Neural cell (in vitro differentiated cells): ENCODE data around the gene DLG2. TPM values are rescaled to one million over a fixed set of nuclear protein-coding genes. Genes with fewer than 3 reads are reported as not detected.
"Not testable (repeated sequence)": the region's sequence is repeated elsewhere in the genome, so short reads cannot be mapped to it uniquely, and the experiment has no call there.

Source experiments
- H2AFZ ChIP-seq: fragments of 200-600, 300-800 bp; sonication (generic), shearing (Covaris generic); 2 replicates; pipeline ENCODE4 v1.6.0; 2014; ENCODE audit warnings: low read depth, mild to moderate bottlenecking, antibody characterized with exemption, low read length, moderate library complexity
- H3F3A ChIP-seq: fragments of 200-600 bp; shearing (Covaris generic); 2 replicates; pipeline ENCODE4 v1.6.1; 2016; ENCODE audit warnings: mild to moderate bottlenecking, moderate library complexity, mixed read lengths, antibody characterized with exemption, low read length; ENCODE audit not compliant: insufficient read depth, poor library complexity, severe bottlenecking
- H3K27ac ChIP-seq: fragments of 200-600, 300-800 bp; sonication (generic), shearing (Covaris generic); 2 replicates; pipeline ENCODE4 v1.5.1; 2014; ENCODE audit warnings: mild to moderate bottlenecking, low read length, moderate library complexity
- H3K27me3 ChIP-seq: fragments of 300-800, 200-600 bp; sonication (generic), shearing (Covaris generic); 2 replicates; pipeline ENCODE4 v1.6.0; 2014; ENCODE audit warnings: mild to moderate bottlenecking, low read depth, low read length, moderate library complexity; ENCODE audit not compliant: insufficient read depth
- H3K36me3 ChIP-seq: fragments of 300-800, 200-600 bp; sonication (generic), shearing (Covaris generic); 2 replicates; pipeline ENCODE4 v1.5.1; 2014; ENCODE audit warnings: mild to moderate bottlenecking, antibody characterized with exemption, low read length, moderate library complexity; ENCODE audit not compliant: insufficient read depth
- H3K4me2 ChIP-seq: fragments of 300-800, 200-600 bp; sonication (generic), shearing (Covaris generic); 2 replicates; pipeline ENCODE4 v1.6.0; 2014; ENCODE audit warnings: mild to moderate bottlenecking, low read length
- H3K4me3 ChIP-seq: fragments of 300-800, 200-600 bp; sonication (generic), shearing (Covaris generic); 2 replicates; pipeline ENCODE4 v1.5.1; 2014; ENCODE audit warnings: mild to moderate bottlenecking, low read length, moderate library complexity
- H3K79me2 ChIP-seq: fragments of 200-600 bp; shearing (Covaris generic); replicated peaks from 2 replicates; pipeline ENCODE4 v1.6.0; 2014; ENCODE audit warnings: mild to moderate bottlenecking, low read length, moderate library complexity; ENCODE audit not compliant: insufficient read depth
- H3K9ac ChIP-seq: fragments of 300-800, 200-600 bp; sonication (generic), shearing (Covaris generic); 2 replicates; pipeline ENCODE4 v1.6.1; 2016; ENCODE audit warnings: mild to moderate bottlenecking, low read length, mixed read lengths
- H3K9me2 ChIP-seq: fragments of 200-600 bp; shearing (Covaris generic); 2 replicates; pipeline ENCODE4 v1.6.1; 2016; ENCODE audit warnings: mild to moderate bottlenecking, low read length, mixed read lengths; ENCODE audit not compliant: insufficient read depth
- H3K9me3 ChIP-seq: fragments of 200-600, 300-800 bp; sonication (generic), shearing (Covaris generic); 2 replicates; pipeline ENCODE4 v1.6.1; 2016; ENCODE audit warnings: mild to moderate bottlenecking, mixed run types, low read length, moderate library complexity, mixed read lengths
- H4K20me1 ChIP-seq: fragments of 200-600 bp; shearing (Covaris generic); 2 replicates; pipeline ENCODE4 v1.6.1; 2016; ENCODE audit warnings: mild to moderate bottlenecking, mixed run types; ENCODE audit not compliant: insufficient read depth
- EP300 ChIP-seq: fragments of 450-650 bp; conservative IDR thresholded peaks from 2 replicates; pipeline ENCODE4 v1.6.1; 2014; ENCODE audit warnings: antibody characterized with exemption, mild to moderate bottlenecking, moderate library complexity; ENCODE audit not compliant: poor library complexity, severe bottlenecking
- EZH2 ChIP-seq: fragments of 200-600, 300-800 bp; shearing (Covaris generic), sonication (generic); IDR thresholded peaks from 2 replicates; pipeline ENCODE4 v1.6.1; 2014; ENCODE audit warnings: antibody characterized with exemption, low read length, borderline replicate concordance, mild to moderate bottlenecking; ENCODE audit not compliant: insufficient read depth, poor library complexity, severe bottlenecking
- MXI1 ChIP-seq: fragments of 450-650 bp; conservative IDR thresholded peaks from 2 replicates; pipeline ENCODE4 v1.6.1; 2014; ENCODE audit warnings: antibody characterized with exemption, mild to moderate bottlenecking; ENCODE audit not compliant: poor library complexity, severe bottlenecking
- POLR2AphosphoS5 ChIP-seq: IDR thresholded peaks from 2 replicates; pipeline ENCODE4 v1.6.1; 2012
- RAD21 ChIP-seq: fragments of 450-650 bp; conservative IDR thresholded peaks from 2 replicates; pipeline ENCODE4 v1.6.1; 2014; ENCODE audit warnings: antibody characterized with exemption, mild to moderate bottlenecking, moderate library complexity
- REST ChIP-seq: IDR thresholded peaks from 2 replicates; pipeline ENCODE4 v1.6.1; 2012; ENCODE audit warnings: borderline replicate concordance
- SMC3 ChIP-seq: fragments of 450-650 bp; conservative IDR thresholded peaks from 2 replicates; pipeline ENCODE4 v1.6.1; 2014; ENCODE audit warnings: antibody characterized with exemption, mild to moderate bottlenecking, moderate library complexity; ENCODE audit not compliant: poor library complexity
- TAF1 ChIP-seq: IDR thresholded peaks from 2 replicates; pipeline ENCODE4 v1.6.1; 2012; ENCODE audit warnings: low read depth
- polyA plus RNA-seq: library from polyadenylated mRNA; depleted of rRNA; stranded (reverse); fragments of >200 nt; gene quantifications from 2 replicates; pipeline ENCODE4 v1.2.3, GENCODE V29; 2014
- TF ChIP-seq, protein P1 (sequence below): fragments of 450-650 bp; IDR thresholded peaks from 2 replicates; pipeline ENCODE4 v1.5.1; 2014; ENCODE audit warnings: antibody characterized with exemption, mild to moderate bottlenecking, moderate library complexity; ENCODE audit not compliant: poor library complexity, severe bottlenecking

DLG2 gene
- polyA plus RNA-seq, 1 donor from 2014 or later = 179 TPM

DNA sequence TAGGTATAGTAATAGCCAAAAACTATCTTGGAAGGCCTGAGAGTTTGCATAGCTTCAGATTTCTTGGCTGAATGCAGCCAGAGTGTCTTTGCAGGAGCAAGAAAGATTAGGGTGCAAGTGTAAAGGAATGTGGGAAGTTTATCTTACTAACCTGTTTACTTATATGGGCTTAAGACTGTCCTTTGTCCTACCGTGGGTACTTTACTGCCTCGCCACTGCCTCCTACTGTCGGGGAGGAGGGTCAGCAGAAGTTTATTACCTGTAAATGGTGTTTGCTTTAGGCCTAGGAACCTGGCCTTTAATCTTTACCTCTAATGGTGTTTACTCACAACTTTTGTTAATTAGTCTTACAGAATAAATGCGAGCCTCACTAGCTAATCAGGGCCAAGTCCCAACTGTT, 633.8 kb downstream of the DLG2 start:
- Histone ChIP-seq H2AFZ (no peak overlapping the region), H3K27ac (no peak overlapping the region), H3K9me3 (peaks cover 3% of the 10 kb centered on the region), H3K4me3 (no peak overlapping the region), H3F3A (no peaks in the 10 kb centered on the region), H4K20me1 (no peaks in the 10 kb centered on the region), H3K9ac (no peak overlapping the region), H3K27me3 (no peaks in the 10 kb centered on the region), H3K4me2 (no peak overlapping the region), H3K79me2 (no peaks in the 10 kb centered on the region), H3K9me2 (no peaks in the 10 kb centered on the region), H3K36me3 (no peaks in the 10 kb centered on the region)
- TF ChIP-seq RAD21 (no peak), TAF1 (no peak), SMC3 (no peak), POLR2AphosphoS5 (no peak), REST (no peak), EP300 (no peak), EZH2 (no peak), MXI1 (no peak)
- TF ChIP-seq, protein P1, sequence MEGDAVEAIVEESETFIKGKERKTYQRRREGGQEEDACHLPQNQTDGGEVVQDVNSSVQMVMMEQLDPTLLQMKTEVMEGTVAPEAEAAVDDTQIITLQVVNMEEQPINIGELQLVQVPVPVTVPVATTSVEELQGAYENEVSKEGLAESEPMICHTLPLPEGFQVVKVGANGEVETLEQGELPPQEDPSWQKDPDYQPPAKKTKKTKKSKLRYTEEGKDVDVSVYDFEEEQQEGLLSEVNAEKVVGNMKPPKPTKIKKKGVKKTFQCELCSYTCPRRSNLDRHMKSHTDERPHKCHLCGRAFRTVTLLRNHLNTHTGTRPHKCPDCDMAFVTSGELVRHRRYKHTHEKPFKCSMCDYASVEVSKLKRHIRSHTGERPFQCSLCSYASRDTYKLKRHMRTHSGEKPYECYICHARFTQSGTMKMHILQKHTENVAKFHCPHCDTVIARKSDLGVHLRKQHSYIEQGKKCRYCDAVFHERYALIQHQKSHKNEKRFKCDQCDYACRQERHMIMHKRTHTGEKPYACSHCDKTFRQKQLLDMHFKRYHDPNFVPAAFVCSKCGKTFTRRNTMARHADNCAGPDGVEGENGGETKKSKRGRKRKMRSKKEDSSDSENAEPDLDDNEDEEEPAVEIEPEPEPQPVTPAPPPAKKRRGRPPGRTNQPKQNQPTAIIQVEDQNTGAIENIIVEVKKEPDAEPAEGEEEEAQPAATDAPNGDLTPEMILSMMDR = no peak

GRCh38 chr11:84990141-84990540, 637.0 kb downstream of the DLG2 start:
- peaks cover 3% of the 10 kb centered on the region for H3K9me3 ChIP-seq
- no peaks in the 10 kb centered on the region for H3F3A ChIP-seq
- H3K9ac ChIP-seq = no peak overlapping the region
- H3K9me2 ChIP-seq = no peaks in the 10 kb centered on the region
- no peak overlapping the region for H3K27ac ChIP-seq
- H3K4me2 ChIP-seq = no peak overlapping the region
- no peaks in the 10 kb centered on the region for H4K20me1 ChIP-seq
- no peaks in the 10 kb centered on the region for H3K79me2 ChIP-seq
- H3K27me3 ChIP-seq = no peaks in the 10 kb centered on the region
- no peak for TF ChIP-seq MXI1
- TF ChIP-seq EP300 = no peak
- no peak for TF ChIP-seq TAF1
- no peak for TF ChIP-seq REST
- TF ChIP-seq, protein P1 = no peak
- no peak for TF ChIP-seq RAD21
- no peak for TF ChIP-seq POLR2AphosphoS5
- no peak for TF ChIP-seq SMC3
- no peak for TF ChIP-seq EZH2
- no peaks in the 10 kb centered on the region for H3K36me3 ChIP-seq
- no peak overlapping the region for H2AFZ ChIP-seq
- H3K4me3 ChIP-seq = no peak overlapping the region

DNA sequence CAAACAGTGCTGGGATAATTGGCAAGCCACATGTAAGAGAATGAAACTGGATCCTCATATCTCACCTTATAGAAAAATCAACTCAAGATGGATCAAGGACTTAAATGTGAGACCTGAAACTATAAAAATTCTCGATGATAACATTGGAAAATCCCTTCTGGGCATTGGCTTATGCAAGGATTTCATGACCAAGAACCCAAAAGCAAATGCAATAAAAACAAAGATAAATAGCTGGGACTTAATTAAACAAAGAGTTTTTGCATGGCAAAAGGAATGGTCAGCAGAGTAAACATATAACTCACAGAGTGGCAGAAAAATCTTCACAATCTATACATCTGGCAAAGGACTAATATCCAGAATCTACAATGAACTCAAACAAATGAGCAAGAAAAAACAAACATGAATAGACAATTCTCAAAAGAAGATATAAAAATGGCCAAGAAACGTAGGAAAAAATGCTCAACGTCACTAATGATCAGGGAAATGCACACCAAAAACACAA, 639.4 kb downstream of the DLG2 start:
- H3K9ac ChIP-seq, H3K4me2 ChIP-seq, H3F3A ChIP-seq, H3K9me3 ChIP-seq, H3K27me3 ChIP-seq, H3K9me2 ChIP-seq, H3K27ac ChIP-seq, H3K4me3 ChIP-seq, H3K79me2 ChIP-seq, H4K20me1 ChIP-seq, H3K36me3 ChIP-seq, H2AFZ ChIP-seq: not testable (repeated sequence)
